GM18861 (cell line): ENCODE data around the gene ST8SIA6.

ENCODE experiments used
- ATAC-seq: cut with Tn5 transposase; IDR thresholded peaks from one replicate; pipeline ENCODE4 v1.9.1; 2021; ENCODE audit not compliant: unreplicated experiment

ST8SIA6 gene

GRCh38 chr10:17387861-17388503 is 66.4 kb downstream of the ST8SIA6 start:
- ATAC-seq = no peak

- ATAC-seq = no peak
These were observed 67.7 kb downstream of the ST8SIA6 start for GRCh38 chr10:17386616-17387075.

GRCh38 chr10:17386021-17386420 is 68.4 kb downstream of the ST8SIA6 start:
- ATAC-seq = no peak

GRCh38 chr10:17385066-17385465 is 69.3 kb downstream of the ST8SIA6 start:
- ATAC-seq = no peak

- ATAC-seq = no peak
These were observed 70.4 kb downstream of the ST8SIA6 start for GRCh38 chr10:17383801-17384555.

DNA sequence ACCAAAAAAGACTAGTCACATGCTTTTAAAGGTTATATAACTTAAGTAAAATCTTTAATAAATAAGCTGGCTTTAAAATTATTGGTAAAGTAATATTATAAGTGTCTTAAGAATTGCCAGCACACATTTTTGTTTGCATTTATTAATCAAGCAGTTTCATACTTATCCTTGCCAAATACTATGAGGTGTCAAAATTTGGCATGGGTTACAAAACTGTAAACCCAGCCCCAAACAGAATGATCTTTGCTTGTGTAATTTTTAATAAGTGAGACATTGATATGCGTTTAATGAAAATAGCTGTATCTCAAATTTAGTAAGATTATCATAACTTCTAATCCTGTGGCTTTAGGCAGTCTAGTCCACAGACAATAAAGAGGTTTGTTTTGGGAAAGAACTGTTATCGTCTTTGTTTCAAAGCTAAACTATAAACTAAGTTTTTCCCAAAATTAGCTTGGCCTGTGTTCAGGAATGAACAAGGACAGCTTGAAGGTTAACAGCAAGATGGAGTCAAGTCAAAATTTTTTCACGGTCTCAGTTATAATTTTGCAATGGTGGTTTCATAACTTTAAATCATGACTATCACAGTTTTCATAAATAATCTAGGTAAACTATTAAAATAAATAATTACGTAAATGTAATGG is 72.8 kb downstream of the ST8SIA6 start:
- no peak for ATAC-seq

- ATAC-seq = no peak
These were observed 73.5 kb downstream of the ST8SIA6 start for GRCh38 chr10:17380888-17381287.

GRCh38 chr10:17380016-17380415 is 74.4 kb downstream of the ST8SIA6 start:
- no peak for ATAC-seq

DNA sequence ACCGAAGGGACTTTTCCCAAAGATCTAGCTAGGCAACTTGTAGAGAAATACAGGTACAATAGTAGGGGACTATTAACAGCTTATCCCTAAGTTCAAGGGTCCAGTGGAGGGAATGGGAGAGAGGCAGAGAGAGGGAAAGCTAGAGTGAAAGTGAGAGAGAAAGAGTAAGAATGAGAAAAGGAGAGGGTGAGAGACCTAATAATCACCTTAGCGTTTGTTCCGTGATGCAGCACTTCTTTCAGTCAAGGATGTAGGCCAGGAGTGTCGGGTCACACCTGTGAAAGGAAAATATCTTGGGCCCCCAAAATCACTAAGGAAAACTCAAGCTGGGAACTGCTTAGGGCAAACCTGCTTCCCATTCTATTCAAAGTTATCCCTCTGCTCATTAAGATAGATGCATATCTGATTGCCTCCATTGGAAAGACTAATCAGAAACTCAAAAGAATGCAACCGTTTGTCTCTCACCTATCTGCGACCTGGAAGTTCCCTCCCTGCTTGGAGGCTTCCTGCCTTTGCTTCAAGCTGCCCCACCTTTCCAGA is 75.2 kb downstream of the ST8SIA6 start:
- no peak for ATAC-seq

GRCh38 chr10:17375936-17376584 is 78.3 kb downstream of the ST8SIA6 start:
- ATAC-seq = no peak

- ATAC-seq = no peak
These were observed 85.6 kb downstream of the ST8SIA6 start for GRCh38 chr10:17368708-17369272.

GRCh38 chr10:17366705-17367104 is 87.7 kb downstream of the ST8SIA6 start:
- no peak for ATAC-seq

GRCh38 chr10:17365402-17365801 is 89.0 kb downstream of the ST8SIA6 start:
- ATAC-seq = peak; percentile 63

DNA sequence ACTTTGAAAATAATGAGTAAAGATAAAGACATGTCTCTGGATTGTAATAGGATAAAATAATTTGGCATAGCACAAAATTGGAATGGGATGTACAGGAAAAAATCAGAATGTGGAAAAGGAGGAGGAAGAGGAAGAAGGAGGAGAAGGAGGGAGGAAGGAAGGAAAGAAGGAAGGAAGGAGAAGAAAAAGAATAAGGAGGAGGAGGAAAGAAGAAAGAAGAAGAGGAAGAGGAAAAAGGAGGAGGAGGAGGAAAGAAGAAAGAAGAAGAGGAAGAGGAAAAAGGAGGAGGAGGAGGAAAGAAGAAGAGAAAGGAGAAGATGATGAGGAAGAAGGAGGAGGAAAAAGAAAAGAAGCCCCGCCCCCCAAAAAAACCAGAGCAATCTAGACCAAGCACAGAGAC is 95.9 kb downstream of the ST8SIA6 start:
- no peak for ATAC-seq

DNA sequence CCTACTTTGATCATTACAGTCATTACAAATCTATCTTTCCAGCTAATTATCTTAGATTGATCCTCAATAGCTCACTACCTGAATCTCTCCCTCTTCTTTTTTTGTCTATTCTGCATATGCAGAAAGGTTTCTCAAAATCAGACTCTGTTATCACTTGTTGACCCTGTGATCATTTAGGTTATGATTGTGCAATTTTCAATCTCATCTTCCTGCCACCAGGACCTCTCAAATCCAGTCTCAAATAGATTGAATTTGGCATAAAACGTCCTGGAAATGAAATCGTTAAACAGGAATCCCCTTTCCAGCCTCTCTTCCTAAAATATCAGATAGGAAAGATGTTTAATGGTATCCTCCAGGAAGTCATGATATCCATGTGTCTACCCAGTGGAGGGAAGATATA is 96.6 kb downstream of the ST8SIA6 start:
- ATAC-seq = no peak

GRCh38 chr10:17356820-17357219 is 97.6 kb downstream of the ST8SIA6 start:
- ATAC-seq = no peak

GRCh38 chr10:17354781-17355180 is 99.6 kb downstream of the ST8SIA6 start:
- ATAC-seq = no peak

DNA sequence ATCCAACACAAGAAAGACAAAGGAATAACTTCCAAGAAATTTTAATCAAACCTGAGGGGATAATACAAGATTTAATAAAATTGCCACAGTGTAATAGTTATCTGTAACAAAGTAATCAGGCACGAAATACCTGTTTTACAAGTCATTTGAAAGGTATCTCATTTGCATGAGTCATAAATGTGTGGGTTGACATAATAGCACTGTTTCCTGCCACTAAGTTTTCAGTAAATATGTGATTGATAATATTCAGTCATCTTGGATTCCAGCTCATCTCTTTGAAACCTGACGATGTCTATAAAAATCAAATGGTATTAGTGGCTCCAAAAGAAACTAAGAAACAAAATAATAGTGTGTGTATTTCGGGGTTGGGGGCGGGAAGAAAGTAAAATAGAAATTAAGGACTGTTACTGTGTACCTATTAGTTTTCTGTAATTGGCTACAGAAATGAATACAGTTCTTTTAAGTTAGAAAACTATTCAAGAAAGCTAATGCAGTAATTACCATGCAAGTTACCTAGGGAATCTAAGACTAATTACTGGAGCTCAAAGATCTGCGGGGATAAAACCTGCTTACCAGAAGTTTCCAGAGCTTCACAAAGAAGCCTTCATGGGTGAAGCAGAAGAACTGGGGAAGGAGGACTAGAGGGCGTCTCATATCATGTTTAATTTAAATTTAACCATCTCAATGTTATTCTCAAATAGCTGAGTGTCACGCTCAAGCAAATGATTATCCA is 100.7 kb downstream of the ST8SIA6 start:
- no peak for ATAC-seq

DNA sequence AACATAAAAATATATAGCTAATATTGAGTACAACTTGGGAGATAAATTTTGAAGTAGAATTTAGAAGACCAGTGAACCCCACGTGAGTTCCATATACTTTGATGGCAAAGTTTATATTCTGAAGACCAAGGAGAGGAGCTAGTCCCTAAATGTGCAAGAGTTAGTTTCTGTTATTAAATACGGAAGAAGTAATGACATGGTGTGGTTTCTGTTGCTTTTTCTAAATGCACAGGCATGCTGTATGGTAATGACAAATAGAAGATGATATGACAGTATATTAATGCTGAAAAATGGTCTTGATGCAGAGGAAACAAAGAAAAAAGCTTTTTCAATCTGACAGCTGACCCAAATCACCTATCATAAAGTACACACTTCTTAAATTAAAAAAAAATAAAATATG is 101.8 kb downstream of the ST8SIA6 start:
- ATAC-seq = no peak

- no peak for ATAC-seq
These were observed 102.9 kb downstream of the ST8SIA6 start for GRCh38 chr10:17351506-17351905.
